Forelimb muscle (tissue), 1 donor: ENCODE measurements around the gene FCRL3. TPM values are rescaled to one million over a fixed set of nuclear protein-coding genes. Genes with fewer than 3 reads are reported as not detected.
"Not testable (repeated sequence)": the region's sequence is repeated elsewhere in the genome, so short reads cannot be mapped to it uniquely, and the experiment has no call there.

ENCODE experiments used
- DNase-seq: peaks from one replicate; pipeline ENCODE4 v3.0.0-alpha.2; 2013; ENCODE audit warnings: low read depth
- polyA plus RNA-seq: library from polyadenylated mRNA; unstranded; fragments of 120-200 nt; gene quantifications from one replicate; pipeline ENCODE4 v1.2.1, GENCODE V29; 2013; ENCODE audit not compliant: insufficient read length

Gene FCRL3, protein sequence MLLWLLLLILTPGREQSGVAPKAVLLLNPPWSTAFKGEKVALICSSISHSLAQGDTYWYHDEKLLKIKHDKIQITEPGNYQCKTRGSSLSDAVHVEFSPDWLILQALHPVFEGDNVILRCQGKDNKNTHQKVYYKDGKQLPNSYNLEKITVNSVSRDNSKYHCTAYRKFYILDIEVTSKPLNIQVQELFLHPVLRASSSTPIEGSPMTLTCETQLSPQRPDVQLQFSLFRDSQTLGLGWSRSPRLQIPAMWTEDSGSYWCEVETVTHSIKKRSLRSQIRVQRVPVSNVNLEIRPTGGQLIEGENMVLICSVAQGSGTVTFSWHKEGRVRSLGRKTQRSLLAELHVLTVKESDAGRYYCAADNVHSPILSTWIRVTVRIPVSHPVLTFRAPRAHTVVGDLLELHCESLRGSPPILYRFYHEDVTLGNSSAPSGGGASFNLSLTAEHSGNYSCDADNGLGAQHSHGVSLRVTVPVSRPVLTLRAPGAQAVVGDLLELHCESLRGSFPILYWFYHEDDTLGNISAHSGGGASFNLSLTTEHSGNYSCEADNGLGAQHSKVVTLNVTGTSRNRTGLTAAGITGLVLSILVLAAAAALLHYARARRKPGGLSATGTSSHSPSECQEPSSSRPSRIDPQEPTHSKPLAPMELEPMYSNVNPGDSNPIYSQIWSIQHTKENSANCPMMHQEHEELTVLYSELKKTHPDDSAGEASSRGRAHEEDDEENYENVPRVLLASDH
- polyA plus RNA-seq = not detected

DNA sequence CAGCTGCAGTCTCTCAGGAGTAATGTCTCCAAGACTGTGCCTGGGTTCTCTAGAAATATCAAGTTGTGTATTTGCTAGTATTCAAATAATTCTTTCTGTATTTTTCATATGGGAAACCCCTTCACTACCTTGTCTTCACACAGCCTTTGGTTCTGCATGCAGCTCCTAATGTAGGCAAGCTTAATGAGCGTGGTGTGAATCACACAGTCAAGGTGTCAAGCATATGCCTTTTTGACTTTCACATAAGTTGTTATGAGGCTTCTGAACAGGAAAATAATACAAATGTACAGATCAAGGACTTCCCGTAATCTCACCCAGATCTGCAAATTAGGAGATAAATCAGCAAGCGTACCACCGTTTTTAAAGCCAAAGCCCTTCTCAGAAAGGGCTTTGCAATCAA lies at the start of gene FCRL3:
Gene FCRL3 (minus strand): TSS at position 38 of the 400 bp plus-strand sequence. CDS start 280 bp downstream, outside the sequence.
- DNase-seq = no peak

DNA sequence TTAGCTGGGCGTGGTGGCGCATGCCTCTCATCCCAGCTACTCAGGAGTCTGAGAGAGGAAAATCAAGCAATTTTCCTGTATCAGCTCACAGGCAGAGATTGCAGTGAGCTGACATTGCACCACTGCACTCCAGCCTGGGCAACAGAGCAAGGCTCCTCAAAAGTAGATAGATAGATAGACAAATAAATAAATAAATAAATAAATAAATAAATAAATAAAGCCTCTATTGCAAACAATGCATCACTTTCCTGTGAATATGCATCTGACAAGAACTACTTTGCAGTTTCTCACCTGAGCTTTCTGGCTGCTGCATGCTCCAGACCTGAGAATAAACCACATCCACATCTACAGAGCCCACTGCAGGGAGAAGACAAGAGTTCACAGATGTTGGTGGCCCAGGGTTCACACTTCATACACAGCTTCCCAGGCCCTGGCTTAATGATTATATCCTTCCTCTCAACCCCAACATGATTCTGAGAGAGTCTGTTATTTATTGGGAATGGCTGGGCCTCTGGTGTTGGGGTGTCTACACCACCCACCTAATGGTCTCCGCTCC lies 47.8 kb upstream of the FCRL3 start:
- DNase-seq = no peak

DNA sequence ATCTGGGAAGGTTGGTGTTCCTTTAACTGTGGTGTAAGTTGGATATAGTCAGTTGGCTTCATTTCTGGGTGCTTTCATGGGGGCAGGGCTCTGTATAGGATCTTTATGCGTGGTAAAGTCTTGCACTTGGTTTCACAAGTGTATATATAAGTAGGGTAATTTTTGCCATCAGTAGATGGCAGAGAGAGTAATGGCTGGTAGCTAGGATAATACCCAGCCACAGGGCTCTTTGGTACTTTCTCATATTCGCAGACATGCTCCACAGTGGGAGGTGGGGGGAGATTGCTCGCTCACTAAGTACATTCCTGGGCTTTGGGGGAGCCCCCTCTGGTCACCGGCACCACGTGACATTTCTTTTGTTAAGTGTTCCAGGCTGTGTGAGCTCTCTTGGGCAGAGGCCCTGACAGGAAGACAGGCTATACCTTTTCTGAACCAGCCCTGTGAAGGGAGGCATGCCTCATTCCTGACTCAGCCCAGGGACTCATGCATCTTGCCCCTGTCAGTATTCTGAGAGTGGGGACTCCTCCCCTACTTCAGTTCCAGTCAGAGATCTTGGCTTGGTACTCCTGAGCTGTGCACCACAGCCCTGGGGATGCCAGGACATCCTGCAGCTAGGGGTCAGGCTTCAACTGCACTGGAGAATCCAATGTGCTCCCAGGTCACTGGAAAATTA lies 38.8 kb upstream of the FCRL3 start:
- no peak for DNase-seq

DNA sequence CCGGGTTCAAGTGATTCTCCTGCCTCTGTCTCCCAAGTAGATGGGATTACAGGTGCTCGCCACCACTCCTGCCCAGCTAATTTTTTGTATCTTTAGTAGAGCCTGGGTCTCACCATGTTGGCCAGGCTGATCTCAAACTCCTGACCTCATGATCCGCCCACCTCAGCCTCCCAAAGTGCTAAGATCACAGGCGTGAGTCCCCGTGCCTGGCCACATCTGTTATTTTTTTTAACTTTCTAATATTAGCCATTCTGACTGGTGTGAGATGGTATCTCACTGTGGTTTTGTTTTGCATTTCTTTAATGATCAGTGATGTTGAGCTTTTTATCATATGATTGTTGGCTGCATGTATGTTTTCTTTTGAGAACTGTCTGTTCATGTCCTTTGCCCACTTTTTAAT lies 35.4 kb upstream of the FCRL3 start:
- not testable (repeated sequence) for DNase-seq

DNA sequence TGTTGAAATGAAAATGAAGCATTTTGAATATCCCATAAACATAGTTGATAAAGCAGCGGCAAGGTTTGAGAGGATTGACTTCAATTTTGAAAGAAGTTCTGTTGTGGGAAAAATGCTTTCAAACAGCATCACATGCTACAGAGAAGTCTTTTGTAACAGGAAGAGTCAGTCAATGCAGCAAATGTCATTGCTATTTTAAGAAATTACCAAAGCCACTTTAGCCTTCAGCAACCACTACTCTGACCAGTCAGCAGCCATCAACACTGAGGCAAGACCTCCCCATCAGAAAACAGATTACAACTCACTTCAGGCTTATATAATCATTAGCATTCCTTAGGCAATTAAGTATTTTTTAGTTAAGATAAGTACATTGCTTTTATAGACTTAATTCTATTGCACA lies 33.8 kb upstream of the FCRL3 start:
- DNase-seq = no peak

DNA sequence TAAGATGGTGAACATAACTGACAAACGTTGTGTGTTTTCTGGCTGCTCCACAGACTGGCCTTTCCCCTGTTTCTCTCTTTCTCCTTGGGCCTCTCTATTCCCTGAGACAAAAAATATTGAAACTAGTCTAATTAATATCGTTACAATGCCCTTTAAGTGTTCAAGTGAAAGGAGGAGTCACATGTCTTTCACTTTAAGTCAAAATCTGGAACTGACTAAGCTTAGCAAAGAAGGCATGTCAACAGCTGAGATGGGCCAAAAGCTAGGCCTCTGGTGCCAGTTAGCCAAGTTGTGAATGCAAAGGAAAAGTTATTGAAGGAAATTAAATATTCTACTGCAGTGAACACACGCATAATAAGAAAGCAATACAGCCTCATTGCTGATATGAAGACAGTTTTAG lies 32.2 kb upstream of the FCRL3 start:
- no peak for DNase-seq

DNA sequence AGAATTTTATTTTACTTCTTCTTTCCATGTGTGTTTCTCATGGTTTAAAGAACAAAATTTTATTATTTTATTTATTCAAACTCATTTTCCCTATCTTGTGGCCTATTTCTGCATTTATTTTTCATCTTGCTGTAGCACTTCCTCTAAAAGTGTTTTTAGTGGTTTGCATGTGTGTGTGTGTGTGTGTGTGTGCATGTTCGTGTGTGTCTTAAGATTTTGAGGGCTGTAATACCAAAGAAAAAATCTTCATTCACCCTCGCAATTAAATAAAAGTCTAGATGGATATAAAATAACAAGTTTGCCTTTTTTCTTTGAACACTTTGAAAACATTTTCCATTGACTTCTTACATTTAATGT lies 24.6 kb upstream of the FCRL3 start:
- no peak for DNase-seq

DNA sequence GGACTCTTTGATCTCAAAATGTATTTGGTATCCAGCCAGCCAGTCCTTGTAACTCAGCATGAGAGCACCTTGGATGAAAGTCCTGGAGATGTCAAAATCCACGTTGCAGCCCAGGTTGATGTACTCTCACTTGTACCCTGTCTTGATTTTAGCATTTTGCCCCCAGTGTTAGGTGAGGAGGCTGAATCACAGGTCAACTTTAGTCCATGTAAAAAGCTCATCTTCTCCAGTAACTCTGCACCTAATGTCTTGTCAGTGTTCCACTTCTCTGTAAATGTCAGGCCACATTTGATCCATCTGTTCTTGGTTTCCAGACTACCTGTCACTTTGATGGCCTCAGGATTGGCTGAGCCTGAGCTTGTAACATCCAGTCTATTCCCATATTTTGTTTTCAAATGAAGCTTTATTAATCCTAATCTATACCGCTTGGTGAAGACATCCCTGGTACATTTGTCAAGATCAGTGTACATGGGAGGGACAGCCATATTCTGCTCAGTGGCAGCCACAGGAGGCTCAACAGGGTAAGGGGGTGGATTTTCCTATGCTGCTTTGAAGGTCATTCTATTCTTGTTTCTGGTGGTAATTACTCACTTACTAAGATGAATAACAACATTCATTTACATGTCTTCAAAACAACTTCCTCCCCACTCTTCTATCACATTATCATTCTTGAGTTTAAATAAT lies 24.1 kb upstream of the FCRL3 start:
- no peak for DNase-seq

DNA sequence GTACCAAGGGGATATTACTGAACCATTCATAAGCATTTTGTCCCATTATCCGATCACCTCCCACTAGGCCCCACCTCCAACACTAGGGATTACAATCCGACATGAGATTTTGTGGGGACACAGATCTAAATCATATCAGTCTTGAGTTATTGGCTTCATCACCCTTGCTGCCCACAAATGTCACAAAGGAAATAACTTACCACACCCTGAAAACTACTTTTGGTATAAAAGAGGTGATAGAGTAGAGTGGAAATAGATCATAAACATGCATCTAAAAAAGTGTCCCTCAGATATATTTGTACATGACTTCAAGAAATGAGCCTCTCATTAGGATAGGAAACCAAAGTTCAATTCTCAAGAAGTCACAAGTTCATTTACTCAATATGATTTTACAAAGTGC lies 22.6 kb upstream of the FCRL3 start:
- no peak for DNase-seq

DNA sequence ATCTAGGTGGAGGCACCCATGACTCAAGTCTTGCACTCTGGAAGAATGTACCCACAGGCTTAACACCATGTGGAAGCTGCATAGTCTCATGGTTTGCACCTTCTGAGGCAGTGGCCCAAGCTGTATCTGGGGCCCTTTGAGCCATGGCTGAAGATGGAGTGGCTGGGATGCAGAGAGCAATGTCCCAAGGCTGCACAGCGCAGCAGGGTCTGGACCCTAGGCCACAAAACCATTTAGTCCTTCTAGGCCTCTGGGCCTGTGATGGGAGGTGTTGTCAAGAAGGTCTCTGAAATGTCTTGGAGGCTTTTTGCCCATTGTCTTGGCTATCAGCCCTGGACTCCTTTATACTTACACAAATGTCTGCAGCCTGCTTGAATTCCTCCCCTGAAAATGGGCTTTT lies 21.4 kb upstream of the FCRL3 start:
- no peak for DNase-seq

DNA sequence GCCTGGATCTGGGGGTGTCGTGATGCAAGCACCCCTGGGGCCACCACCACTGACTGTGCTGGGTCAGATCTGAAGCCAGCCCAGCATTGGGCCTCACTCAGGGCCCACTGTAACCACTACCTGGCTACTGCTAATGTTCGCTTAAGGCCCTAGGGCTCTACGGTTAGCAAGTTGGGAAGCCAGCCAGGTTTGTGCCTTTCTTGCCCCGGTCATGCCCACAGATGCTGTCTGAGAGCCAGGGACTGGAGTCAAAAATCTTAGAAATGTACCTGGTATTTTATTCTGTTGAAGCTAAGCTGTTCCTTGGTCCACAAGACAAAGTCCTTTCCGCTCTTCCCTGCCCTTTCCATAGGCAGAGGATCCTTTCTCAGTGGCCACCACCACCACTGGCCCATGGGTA lies 15.2 kb upstream of the FCRL3 start:
- no peak for DNase-seq

DNA sequence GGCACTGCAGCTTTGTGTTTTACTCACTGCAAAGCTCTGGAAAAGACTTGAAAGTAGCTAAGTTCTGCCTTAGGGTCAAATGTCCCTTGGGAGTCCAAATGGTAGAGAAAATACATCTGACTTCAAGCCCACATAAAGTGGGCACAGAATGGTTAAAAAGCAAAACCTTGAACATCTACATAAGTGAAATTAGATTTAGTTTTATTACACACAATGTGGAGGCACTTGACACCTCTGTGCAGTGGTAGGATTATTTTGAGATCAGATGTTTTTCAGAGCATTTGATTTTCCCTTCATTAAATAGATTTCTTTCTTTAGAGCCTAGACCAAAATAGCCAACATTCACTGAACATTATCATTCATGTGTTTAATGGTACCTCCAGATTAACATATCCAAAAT lies 11.2 kb upstream of the FCRL3 start:
- DNase-seq = no peak

DNA sequence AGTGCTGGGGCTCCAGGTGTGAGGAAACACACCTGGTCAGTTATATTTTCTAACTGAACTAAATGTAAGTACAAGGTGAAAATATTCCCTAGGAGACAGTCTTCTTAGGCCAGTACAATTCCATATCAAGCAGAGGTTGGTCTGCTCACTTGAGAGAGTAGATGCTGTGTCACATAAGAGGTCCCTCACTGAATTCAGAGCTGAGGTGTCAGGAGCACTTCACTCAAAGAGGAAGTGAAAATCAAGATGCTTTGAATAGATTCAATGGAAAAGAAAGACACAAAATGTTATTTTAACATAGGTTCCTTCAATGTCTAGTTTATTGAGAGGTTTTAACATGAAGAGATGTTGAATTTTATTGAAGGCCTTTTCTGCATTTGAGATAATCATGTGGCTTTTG lies 4.3 kb upstream of the FCRL3 start:
- no peak for DNase-seq

DNA sequence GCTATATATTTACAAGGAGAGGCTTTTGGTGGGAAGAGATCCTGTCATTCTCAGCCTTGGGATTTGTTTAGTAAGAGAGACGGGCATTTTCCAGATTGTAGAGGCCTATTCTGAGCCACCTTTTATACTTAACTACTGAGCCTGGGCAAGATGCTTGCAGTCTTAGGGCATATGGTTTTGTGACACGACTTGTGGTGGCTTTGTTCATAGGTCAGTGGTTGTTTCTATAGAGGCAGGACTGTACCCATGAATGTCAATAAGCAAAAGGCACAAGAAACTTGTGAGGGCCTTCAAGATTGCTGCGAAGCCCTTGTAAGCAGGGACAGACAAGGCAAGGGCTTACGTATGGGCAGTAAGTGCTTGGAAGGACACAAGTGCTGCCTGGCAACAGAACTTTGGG lies 3.4 kb upstream of the FCRL3 start:
- no peak for DNase-seq

DNA sequence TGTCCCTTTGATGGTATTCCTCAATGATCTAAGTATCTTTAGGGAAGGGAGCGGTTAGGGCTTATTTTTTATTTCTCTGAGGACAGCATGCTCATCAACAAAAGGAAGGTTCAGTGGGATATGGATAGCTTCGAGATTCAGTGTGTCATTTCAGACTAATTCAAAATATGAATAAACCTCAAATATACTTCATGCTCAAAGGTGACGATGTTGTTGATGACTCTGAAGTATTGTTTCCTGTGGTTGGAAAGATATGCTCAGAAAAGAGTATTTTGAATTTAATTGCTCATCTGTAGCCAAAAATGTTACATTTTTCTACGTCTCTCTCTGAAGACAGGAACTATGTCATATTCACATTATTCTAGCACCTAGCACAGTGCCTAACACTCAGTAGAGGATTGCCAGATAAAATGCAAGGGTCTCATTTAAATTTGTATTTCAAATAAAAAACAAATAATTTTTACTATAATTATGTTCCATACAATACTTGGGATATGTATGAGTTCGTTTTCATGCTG lies 1.8 kb upstream of the FCRL3 start:
- DNase-seq = no peak

DNA sequence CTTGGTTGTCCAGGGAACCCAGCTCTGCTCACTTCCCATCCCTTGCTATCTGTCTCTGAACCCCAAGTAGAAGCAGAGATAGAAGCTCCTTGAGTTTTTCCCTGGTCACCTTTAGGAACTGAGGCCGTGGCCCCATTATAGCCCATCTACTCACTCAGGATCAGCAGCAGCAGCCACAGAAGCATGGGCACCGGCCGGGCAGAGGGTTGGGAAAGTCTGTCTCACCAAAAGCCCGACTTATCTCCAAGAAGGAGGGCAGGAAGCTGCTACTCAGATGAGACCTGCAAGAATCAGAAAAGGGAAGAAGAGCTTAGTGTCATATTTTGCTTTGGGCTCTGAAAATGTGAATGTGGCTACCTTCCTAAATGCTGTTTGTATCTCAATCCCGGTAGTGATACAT lies 264 bp downstream of the FCRL3 start:
- no peak for DNase-seq

DNA sequence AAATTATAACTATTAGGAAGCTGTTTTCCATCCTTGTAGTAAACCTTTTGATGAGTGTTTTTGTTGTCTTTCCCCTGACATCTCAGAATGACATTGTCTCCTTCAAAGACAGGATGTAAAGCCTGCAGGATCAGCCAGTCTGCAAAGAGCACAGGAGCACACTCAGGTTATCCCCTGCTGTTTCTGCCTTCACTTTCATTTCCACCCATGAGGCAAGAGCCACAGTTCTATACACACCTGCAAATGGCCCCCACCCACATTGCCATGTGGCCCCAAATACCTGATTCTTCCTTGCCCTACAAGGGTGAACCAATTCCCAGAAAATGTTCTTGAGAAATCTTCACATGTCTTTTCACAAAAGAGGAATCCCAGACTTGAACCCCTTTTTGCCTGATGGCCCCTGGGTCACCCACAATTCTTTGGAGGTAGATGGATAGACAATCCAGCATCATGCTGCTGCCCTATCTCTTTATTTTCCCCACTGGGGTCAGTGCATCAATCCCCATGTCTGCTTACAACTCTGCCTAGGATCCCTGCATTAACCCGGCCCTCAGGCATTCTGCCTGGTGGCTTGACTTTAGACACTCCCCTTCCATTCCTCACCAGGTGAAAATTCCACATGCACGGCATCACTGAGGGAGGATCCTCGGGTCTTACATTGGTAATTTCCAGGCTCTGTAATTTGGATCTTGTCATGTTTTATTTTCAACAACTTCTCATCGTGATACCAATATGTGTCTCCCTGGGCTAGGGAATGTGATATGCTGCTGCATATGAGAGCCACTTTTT lies 2.6 kb downstream of the FCRL3 start:
- DNase-seq = no peak

DNA sequence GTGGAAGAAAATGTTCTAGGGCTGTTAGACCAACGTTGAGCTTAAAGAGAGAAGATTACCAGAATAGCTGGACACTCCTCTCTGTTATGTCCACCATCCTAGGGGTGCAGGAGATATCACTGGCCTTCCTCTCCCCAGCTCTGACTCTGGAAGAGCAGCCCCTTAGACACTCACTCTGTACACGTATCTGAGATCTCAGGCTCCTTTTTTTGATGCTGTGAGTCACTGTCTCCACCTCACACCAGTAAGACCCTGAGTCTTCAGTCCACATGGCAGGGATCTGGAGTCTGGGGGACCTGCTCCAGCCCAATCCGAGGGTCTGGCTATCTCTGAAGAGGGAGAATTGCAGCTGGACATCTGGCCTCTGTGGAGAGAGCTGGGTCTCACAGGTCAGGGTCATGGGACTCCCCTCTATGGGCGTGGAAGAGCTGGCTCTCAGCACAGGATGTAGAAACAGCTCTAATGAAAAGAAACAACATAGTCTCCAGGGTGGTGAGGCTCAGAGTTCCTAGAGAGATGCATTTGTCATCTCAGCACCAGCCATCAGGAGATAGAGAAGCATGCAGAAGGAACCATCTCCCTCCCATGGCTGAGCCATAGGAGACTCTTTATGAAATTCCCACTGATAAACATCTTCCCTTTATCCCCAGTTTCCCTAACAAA lies 3.5 kb downstream of the FCRL3 start:
- no peak for DNase-seq

DNA sequence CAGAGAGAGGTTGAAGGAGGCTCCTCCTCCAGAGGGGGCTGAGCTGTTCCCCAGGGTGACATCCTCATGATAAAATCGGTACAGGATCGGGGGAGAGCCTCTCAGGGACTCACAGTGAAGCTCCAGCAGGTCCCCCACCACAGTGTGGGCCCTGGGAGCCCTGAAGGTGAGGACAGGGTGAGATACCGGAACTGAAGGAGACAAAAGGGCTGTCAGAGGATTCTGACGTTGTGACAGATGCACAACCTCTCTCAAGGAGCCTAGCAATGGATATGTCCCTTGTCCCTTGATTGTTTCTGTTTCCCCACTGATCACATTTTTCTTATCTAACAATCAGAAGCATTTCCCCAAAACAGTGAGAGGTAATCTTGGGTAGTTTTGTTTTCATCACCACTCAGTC lies 5.2 kb downstream of the FCRL3 start:
- no peak for DNase-seq

DNA sequence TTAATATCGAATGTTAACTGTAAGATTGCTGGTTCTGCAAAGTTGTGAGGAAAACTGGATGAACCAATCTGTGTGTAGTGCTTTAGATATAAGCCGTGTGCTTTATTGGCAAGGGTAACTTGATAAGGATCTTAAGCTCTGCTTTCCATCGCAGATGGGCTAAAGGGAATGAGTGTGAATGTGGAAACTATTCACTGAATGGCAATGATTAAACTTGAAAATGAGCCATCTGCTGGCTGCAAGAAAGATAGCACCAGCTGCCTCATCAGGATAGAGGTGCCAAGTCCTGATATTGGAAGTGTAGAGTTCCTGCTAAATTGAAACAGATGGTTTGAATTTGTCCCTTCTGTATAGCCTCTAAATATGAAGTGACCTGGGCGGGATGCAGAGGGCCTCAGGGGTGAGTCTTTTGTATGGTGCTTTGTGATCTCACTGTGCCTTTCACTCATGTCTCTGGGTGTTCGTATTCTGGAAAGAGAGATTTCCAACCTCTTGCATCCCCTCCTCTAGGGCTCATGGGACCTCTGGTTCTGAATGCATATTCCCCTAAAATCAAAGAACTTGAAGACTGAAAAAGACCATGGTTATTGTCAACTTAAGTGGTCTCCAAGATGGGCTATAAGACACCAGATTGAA lies 9.2 kb downstream of the FCRL3 start:
- no peak for DNase-seq
